ENCODE measurements around the gene C2orf66. TPM values are rescaled to one million over a fixed set of nuclear protein-coding genes. Genes with fewer than 3 reads are reported as not detected.

The C2orf66 gene
- polyA plus RNA-seq, 1 donor from 2014 or later, result 1.4 TPM

- no peak overlapping the region for H2AFZ ChIP-seq (ENCODE audit: low read depth, low read length)
- H3F3A ChIP-seq (ENCODE audit: insufficient read depth, low read length, poor library complexity, severe bottlenecking), result no peaks in the 10 kb centered on the region
- TF ChIP-seq RAD21 (conservative IDR thresholded peaks at IDR 0.05) (no peak), CTCF (IDR thresholded peaks at IDR 0.05; ENCODE audit: poor library complexity, severe bottlenecking) (no peak), TAF1 (IDR thresholded peaks at IDR 0.05; ENCODE audit: low read depth) (no peak), POLR2AphosphoS5 (IDR thresholded peaks at IDR 0.05) (no peak), MXI1 (conservative IDR thresholded peaks at IDR 0.05; ENCODE audit: poor library complexity, severe bottlenecking) (no peak)
- peaks cover 7% of the 10 kb centered on the region for H3K36me3 ChIP-seq (ENCODE audit: insufficient read depth, low read length)
- H3K4me2 ChIP-seq (ENCODE audit: low read length), result no peak overlapping the region
- H3K9me3 ChIP-seq (ENCODE audit: low read length), result no peaks in the 10 kb centered on the region
- H3K27ac ChIP-seq (ENCODE audit: low read length), result no peak overlapping the region
- H3K4me3 ChIP-seq (ENCODE audit: low read length), result no peak overlapping the region
- H3K9ac ChIP-seq (ENCODE audit: low read length), result no peak overlapping the region
- no peaks in the 10 kb centered on the region for H3K9me2 ChIP-seq (ENCODE audit: insufficient read depth, low read length)
- no peaks in the 10 kb centered on the region for H4K20me1 ChIP-seq (ENCODE audit: insufficient read depth)
- H3K79me2 ChIP-seq (replicated peaks; ENCODE audit: insufficient read depth, low read length), result no peaks in the 10 kb centered on the region
- H3K27me3 ChIP-seq (ENCODE audit: insufficient read depth, low read depth, low read length), result no peaks in the 10 kb centered on the region
Measured at GRCh38 chr2:196839574-196839973, 30.4 kb upstream of the C2orf66 start.

- Histone ChIP-seq H3K4me3 (ENCODE audit: low read length) (no peak overlapping the region), H3K9ac (ENCODE audit: low read length) (no peak overlapping the region), H3K9me3 (ENCODE audit: low read length) (no peaks in the 10 kb centered on the region), H3F3A (ENCODE audit: insufficient read depth, low read length, poor library complexity, severe bottlenecking) (no peaks in the 10 kb centered on the region), H3K9me2 (ENCODE audit: insufficient read depth, low read length) (no peaks in the 10 kb centered on the region), H3K36me3 (ENCODE audit: insufficient read depth, low read length) (peaks cover 3% of the 10 kb centered on the region), H3K79me2 (replicated peaks; ENCODE audit: insufficient read depth, low read length) (no peaks in the 10 kb centered on the region), H4K20me1 (ENCODE audit: insufficient read depth) (no peaks in the 10 kb centered on the region), H3K27me3 (ENCODE audit: insufficient read depth, low read depth, low read length) (no peaks in the 10 kb centered on the region), H2AFZ (ENCODE audit: low read depth, low read length) (no peak overlapping the region), H3K4me2 (ENCODE audit: low read length) (no peak overlapping the region), H3K27ac (ENCODE audit: low read length) (no peak overlapping the region)
- TF ChIP-seq CTCF (IDR thresholded peaks at IDR 0.05; ENCODE audit: poor library complexity, severe bottlenecking) (no peak), EP300 (conservative IDR thresholded peaks at IDR 0.05; ENCODE audit: poor library complexity, severe bottlenecking) (no peak), EZH2 (IDR thresholded peaks at IDR 0.05; ENCODE audit: borderline replicate concordance, insufficient read depth, low read length, poor library complexity, severe bottlenecking) (no peak), REST (IDR thresholded peaks at IDR 0.05; ENCODE audit: borderline replicate concordance) (no peak), SMC3 (conservative IDR thresholded peaks at IDR 0.05; ENCODE audit: poor library complexity) (no peak), RAD21 (conservative IDR thresholded peaks at IDR 0.05) (no peak), MXI1 (conservative IDR thresholded peaks at IDR 0.05; ENCODE audit: poor library complexity, severe bottlenecking) (no peak), TAF1 (IDR thresholded peaks at IDR 0.05; ENCODE audit: low read depth) (no peak), POLR2AphosphoS5 (IDR thresholded peaks at IDR 0.05) (no peak)
Measured at GRCh38 chr2:196836440-196836839, 27.3 kb upstream of the C2orf66 start.

Measured in neural cell (in vitro differentiated cells).